ENCODE results near the gene ERBB4.

Gene ERBB4

DNA sequence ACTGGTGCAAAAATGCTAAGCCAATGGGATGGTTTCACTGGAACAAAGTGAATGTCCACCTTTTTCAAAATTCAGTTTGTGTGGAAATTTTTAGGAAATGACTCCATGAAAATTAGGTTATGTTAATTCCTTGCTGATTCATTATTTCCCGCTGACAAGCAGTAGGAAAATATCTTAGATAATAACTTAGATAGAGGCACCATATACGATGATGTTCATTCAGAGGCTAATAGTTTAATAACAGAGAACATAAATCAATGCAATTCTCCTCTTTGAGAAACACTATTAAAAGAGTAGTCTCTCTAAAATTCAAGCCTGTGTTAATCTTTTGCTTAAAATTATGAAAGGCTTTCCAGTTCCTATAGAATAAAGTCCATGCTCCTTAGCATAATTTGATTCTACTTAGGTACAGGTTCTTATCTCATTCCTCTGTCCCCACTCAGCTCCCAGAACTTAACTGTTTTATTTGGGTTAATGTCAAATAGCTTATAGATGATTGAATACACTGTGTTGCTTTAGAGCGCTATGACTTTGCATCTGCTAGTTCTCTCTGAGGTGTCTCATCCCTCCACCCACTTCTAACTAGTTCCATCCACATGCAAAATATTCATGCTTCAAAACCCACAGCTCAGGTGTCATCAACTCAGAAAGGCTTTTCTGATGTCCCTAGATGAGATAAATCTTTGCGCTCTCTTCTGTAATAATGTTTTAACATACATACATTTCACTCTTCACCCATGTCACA is 503.6 kb downstream of the ERBB4 start:
- no peak overlapping the region for H3K4me3 ChIP-seq (ENCODE audit: low read depth, low read length)
- peak; percentile 23 for DNase-seq (ENCODE audit: low read depth)
- no peak for TF ChIP-seq CTCF (conservative IDR thresholded peaks at IDR 0.05; ENCODE audit: low read depth, low read length)

DNA sequence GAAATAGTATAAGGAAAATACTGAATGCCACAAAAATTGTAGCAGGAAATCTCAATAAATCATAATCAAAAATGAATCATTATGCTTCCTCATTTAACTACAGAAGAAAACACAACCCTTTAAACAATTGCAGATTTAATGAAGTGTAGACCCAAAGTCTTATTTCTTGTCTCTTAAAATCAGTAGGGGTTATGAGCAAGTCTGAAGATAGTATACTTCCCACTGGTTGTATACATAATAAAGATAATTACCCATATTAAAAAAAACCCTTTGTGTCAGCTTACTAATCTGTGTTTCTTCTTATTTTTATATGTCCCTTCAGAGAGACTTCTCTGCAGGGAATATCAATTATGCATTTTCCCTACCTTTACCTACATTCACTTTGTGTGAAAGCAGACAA is 504.7 kb downstream of the ERBB4 start:
- TF ChIP-seq CTCF (conservative IDR thresholded peaks at IDR 0.05; ENCODE audit: low read depth, low read length) = no peak
- DNase-seq (ENCODE audit: low read depth) = no peak
- H3K4me3 ChIP-seq (ENCODE audit: low read depth, low read length) = no peak overlapping the region

GRCh38 chr2:212032536-212033219 is 505.9 kb downstream of the ERBB4 start:
- TF ChIP-seq CTCF (conservative IDR thresholded peaks at IDR 0.05; ENCODE audit: low read depth, low read length) = no peak
- H3K4me3 ChIP-seq (ENCODE audit: low read depth, low read length) = no peak overlapping the region
- DNase-seq (ENCODE audit: low read depth) = peak; percentile 77

GRCh38 chr2:212032032-212032431 is 506.6 kb downstream of the ERBB4 start:
- TF ChIP-seq CTCF (conservative IDR thresholded peaks at IDR 0.05; ENCODE audit: low read depth, low read length) = no peak

DNA sequence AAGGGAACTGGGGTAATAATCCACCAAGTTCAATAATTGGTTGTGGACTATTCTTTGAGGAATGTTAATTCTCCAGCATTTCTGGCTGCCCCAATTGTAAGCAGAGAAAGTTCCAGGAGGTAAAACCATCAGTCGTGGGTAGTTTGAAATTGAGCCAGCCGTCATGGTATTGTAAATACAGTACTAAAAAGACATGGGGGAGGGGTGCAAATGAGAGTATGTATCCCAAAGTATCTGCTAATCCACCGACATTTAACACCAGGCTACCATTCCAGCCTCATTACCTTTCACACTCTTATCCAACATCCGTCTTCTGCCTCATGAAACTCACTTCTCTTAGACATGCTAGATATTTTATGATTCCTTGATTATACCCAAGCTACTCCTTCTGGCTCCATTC is 507.9 kb downstream of the ERBB4 start:
- DNase-seq (ENCODE audit: low read depth) = no peak
- H3K4me3 ChIP-seq (ENCODE audit: low read depth, low read length) = no peak overlapping the region
- TF ChIP-seq CTCF (conservative IDR thresholded peaks at IDR 0.05; ENCODE audit: low read depth, low read length) = no peak

More at GRCh38 chr2:212032032-212032431, 506.6 kb downstream of the ERBB4 start:
- peak; percentile 84 for DNase-seq (ENCODE audit: low read depth)
- no peak overlapping the region for H3K4me3 ChIP-seq (ENCODE audit: low read depth, low read length)

- DNase-seq (ENCODE audit: low read depth) = no peak
- no peak overlapping the region for H3K4me3 ChIP-seq (ENCODE audit: low read depth, low read length)
- no peak for TF ChIP-seq CTCF (conservative IDR thresholded peaks at IDR 0.05; ENCODE audit: low read depth, low read length)
These were observed 509.7 kb downstream of the ERBB4 start for GRCh38 chr2:212028798-212029394.

Data from choroid plexus epithelial cell (primary cell).